Measurements from ENCODE around the gene DAAM1. TPM values are rescaled to one million over a fixed set of nuclear protein-coding genes. Genes with fewer than 3 reads are reported as not detected.

Gene DAAM1
- total RNA-seq, 1 donor from 2014 or later = 146 TPM

DNA sequence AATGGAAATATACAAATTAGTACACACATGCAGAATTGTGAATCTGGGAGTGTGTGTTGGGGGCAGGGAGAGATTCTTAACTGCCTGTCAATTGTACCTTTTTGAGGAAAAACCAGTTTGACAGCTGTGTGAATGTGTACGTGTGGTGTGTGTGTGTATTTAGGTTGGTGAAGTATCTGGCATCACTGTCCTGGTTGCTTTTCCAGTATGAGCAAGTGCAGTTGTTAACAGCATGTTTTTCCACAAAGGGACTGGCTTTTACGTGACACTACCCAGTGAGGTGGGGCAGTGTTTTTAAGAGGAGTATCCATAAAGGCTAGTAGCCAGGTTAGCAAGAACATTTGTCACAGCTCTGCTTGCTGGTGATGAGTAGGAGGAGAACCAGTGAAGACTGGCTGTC is 56.1 kb downstream of the DAAM1 start:
- H3K36me3 Mint-ChIP-seq (ENCODE audit: unreplicated experiment) = no peaks in the 10 kb centered on the region
- no peak overlapping the region for H3K4me3 Mint-ChIP-seq (ENCODE audit: unreplicated experiment)
- no peak overlapping the region for H3K27ac Mint-ChIP-seq (ENCODE audit: unreplicated experiment)
- H3K4me1 Mint-ChIP-seq (ENCODE audit: low read depth, unreplicated experiment) = peaks cover 10% of the 10 kb centered on the region
- TF ChIP-seq, protein P1, sequence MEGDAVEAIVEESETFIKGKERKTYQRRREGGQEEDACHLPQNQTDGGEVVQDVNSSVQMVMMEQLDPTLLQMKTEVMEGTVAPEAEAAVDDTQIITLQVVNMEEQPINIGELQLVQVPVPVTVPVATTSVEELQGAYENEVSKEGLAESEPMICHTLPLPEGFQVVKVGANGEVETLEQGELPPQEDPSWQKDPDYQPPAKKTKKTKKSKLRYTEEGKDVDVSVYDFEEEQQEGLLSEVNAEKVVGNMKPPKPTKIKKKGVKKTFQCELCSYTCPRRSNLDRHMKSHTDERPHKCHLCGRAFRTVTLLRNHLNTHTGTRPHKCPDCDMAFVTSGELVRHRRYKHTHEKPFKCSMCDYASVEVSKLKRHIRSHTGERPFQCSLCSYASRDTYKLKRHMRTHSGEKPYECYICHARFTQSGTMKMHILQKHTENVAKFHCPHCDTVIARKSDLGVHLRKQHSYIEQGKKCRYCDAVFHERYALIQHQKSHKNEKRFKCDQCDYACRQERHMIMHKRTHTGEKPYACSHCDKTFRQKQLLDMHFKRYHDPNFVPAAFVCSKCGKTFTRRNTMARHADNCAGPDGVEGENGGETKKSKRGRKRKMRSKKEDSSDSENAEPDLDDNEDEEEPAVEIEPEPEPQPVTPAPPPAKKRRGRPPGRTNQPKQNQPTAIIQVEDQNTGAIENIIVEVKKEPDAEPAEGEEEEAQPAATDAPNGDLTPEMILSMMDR (IDR thresholded peaks at IDR 0.05; ENCODE audit: partially characterized antibody, unreplicated experiment) = no peak
- H3K27me3 Mint-ChIP-seq (ENCODE audit: unreplicated experiment) = no peaks in the 10 kb centered on the region
- no peaks in the 10 kb centered on the region for H3K9me3 Mint-ChIP-seq (ENCODE audit: unreplicated experiment)
- no peak for DNase-seq

DNA sequence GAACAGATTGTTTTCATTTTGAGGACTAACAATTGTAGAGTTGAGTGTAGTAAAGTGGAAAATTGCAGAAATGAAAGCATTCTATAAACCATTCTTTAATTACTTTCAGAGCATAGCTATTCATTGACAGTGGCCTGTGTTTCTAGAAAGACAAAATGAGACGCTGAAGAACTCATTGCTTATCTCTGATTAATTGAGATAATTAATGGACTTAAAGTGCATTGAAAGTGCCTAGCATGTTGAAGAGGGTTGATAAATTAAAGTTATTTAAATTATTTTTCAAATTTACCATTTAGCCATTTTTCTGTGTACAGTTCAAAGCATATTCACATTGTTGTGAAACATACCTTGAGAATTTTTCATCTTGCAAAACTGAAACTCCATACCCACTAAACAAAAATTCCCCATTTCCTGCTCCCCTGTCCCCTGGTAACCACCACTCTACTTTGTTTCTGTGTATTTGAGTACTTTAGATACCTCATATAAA is 57.4 kb downstream of the DAAM1 start:
- no peaks in the 10 kb centered on the region for H3K9me3 Mint-ChIP-seq (ENCODE audit: unreplicated experiment)
- DNase-seq = no peak
- no peaks in the 10 kb centered on the region for H3K36me3 Mint-ChIP-seq (ENCODE audit: unreplicated experiment)
- no peaks in the 10 kb centered on the region for H3K27me3 Mint-ChIP-seq (ENCODE audit: unreplicated experiment)
- TF ChIP-seq, protein P1 (IDR thresholded peaks at IDR 0.05; ENCODE audit: partially characterized antibody, unreplicated experiment) = no peak
- no peak overlapping the region for H3K4me3 Mint-ChIP-seq (ENCODE audit: unreplicated experiment)
- H3K4me1 Mint-ChIP-seq (ENCODE audit: low read depth, unreplicated experiment) = peaks cover 6% of the 10 kb centered on the region
- no peak overlapping the region for H3K27ac Mint-ChIP-seq (ENCODE audit: unreplicated experiment)

DNA sequence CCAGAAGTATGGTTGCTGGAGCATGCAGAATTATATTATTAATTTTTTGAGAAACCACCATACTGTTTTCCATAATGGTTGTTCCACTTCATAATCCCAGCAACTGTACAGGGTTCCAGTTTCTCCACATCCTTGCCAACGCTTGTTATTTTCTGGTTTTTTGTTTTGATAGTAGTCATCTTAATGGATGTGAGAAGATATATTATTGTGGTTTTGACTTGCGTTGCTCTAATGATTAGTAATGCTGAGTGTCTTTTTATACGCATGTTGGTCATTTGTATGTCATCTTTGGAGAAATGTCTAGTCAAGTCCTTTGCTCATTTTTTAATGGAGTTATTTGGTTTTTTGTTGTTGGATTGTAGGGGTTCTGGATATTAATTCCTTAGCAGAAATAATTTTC is 58.1 kb downstream of the DAAM1 start:
- no peaks in the 10 kb centered on the region for H3K27me3 Mint-ChIP-seq (ENCODE audit: unreplicated experiment)
- peaks cover 4% of the 10 kb centered on the region for H3K4me1 Mint-ChIP-seq (ENCODE audit: low read depth, unreplicated experiment)
- no peak for DNase-seq
- no peaks in the 10 kb centered on the region for H3K9me3 Mint-ChIP-seq (ENCODE audit: unreplicated experiment)
- H3K36me3 Mint-ChIP-seq (ENCODE audit: unreplicated experiment) = no peaks in the 10 kb centered on the region
- TF ChIP-seq, protein P1 (IDR thresholded peaks at IDR 0.05; ENCODE audit: partially characterized antibody, unreplicated experiment) = no peak
- no peak overlapping the region for H3K27ac Mint-ChIP-seq (ENCODE audit: unreplicated experiment)
- H3K4me3 Mint-ChIP-seq (ENCODE audit: unreplicated experiment) = no peak overlapping the region

DNA sequence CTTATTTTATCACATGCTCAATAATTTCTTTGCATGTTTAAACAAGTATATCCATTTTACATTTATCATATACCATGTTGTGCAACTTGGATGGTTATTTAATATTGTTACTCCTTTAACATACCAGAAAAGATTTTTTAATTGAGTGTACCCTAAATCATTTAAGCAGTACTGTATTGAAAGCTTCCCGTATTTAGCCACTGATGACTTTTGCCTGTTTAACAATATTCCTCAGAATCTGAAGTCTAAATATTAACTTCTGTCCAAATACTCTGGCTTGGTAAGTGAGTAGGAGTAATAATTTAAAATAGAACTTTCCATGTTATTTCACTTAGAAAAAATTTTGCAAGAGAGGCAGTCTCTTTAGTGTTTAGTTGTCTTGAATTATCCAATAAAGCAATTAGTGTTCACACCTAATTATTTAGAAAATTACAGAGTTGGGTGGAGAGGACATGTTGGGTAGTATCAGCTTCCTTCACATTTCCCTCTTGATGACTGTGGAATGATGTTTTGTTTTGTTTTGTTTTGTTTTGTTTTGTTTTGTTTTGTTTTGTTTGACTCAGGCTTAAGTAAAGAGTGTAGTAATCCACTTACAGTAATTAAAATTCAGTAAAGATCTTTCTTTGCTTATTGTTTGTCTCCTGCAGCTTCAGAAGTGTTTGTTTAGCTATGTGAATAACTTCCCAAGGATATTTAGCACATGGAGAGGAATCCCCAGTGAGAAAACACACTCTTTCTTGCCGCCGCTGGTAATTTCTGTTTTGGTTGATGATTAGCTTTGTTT is 59.5 kb downstream of the DAAM1 start:
- Mint-ChIP-seq H3K36me3 (ENCODE audit: unreplicated experiment) (no peaks in the 10 kb centered on the region), H3K9me3 (ENCODE audit: unreplicated experiment) (no peaks in the 10 kb centered on the region), H3K27me3 (ENCODE audit: unreplicated experiment) (no peaks in the 10 kb centered on the region), H3K4me3 (ENCODE audit: unreplicated experiment) (no peak overlapping the region), H3K4me1 (ENCODE audit: low read depth, unreplicated experiment) (peaks cover 5% of the 10 kb centered on the region), H3K27ac (ENCODE audit: unreplicated experiment) (no peak overlapping the region)
- TF ChIP-seq, protein P1 (IDR thresholded peaks at IDR 0.05; ENCODE audit: partially characterized antibody, unreplicated experiment) = no peak
- no peak for DNase-seq

DNA sequence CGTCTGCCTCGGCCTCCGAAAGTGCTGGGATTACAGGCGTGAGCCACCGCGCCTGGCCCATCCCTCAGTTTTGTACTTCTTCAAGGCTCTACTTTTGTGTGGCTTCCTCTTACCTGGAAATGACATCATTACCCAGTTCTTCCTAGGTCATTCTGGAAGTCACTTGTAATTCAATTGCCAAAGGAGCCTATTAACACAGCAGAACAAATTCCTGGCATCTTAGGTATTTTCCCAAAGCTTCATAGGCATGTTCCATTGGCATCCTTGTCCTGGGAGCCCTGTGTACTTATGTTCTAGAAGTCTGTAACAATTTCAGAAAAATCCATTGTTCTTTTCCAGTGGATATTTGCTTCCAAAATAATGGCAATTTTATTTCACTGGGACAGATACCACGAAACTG is 60.6 kb downstream of the DAAM1 start:
- Mint-ChIP-seq H3K4me3 (ENCODE audit: unreplicated experiment) (no peak overlapping the region), H3K36me3 (ENCODE audit: unreplicated experiment) (no peaks in the 10 kb centered on the region), H3K27ac (ENCODE audit: unreplicated experiment) (no peak overlapping the region), H3K9me3 (ENCODE audit: unreplicated experiment) (no peaks in the 10 kb centered on the region), H3K4me1 (ENCODE audit: low read depth, unreplicated experiment) (peaks cover 5% of the 10 kb centered on the region), H3K27me3 (ENCODE audit: unreplicated experiment) (no peaks in the 10 kb centered on the region)
- no peak for DNase-seq
- TF ChIP-seq, protein P1 (IDR thresholded peaks at IDR 0.05; ENCODE audit: partially characterized antibody, unreplicated experiment) = no peak

Data from glutamatergic neuron (in vitro differentiated cells).